PC-3 (cell line): ENCODE measurements around the gene ADSS1.

Experiments used
- CTCF ChIP-seq: fragments of 300-600 bp; sonication (generic); conservative IDR thresholded peaks from 2 replicates; pipeline ENCODE4 v1.5.1; 2017; ENCODE audit warnings: antibody characterized with exemption, low read depth, mild to moderate bottlenecking, low read length
- EZH2 ChIP-seq: fragments of 300-600 bp; sonication (generic); IDR thresholded peaks from one replicate; pipeline ENCODE4 v1.6.1; 2017; ENCODE audit warnings: antibody characterized with exemption, mild to moderate bottlenecking, low read length; ENCODE audit not compliant: unreplicated experiment
- EZH2phosphoT487 ChIP-seq: fragments of 300-600 bp; sonication (generic); IDR thresholded peaks from 2 replicates; pipeline ENCODE4 v1.6.1; 2018; ENCODE audit warnings: mild to moderate bottlenecking, antibody characterized with exemption, low read length, borderline replicate concordance

GRCh38 chr14:104766256-104766862, 42.3 kb downstream of the ADSS1 start:
- no peak for TF ChIP-seq CTCF
- TF ChIP-seq EZH2phosphoT487: no peak
- TF ChIP-seq EZH2: no peak
